ENCODE results near the gene COPB2.
"Not testable (repeated sequence)": the region's sequence is repeated elsewhere in the genome, so short reads cannot be mapped to it uniquely, and the experiment has no call there.

Gene COPB2

DNA sequence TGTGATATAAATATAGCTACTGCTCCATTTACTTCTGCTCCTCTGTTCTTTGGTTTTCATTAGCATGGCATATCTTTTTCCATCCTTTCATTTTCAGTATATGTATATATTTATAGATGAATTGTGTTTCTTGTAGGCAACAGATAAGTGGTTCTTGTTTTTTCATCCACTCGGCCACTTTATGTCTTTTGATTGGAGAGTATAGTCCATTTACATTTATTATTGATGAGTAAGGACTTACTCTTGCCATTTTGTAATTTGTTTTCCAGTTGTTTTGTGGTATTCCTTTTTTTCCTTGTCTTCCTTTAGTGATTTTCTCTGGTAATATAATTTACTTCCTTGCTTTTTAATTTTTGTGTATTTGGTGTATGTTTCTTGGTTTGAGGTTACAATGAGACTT, 26.8 kb upstream of the COPB2 start:
- no peak overlapping the region for H3K27ac ChIP-seq (ENCODE audit: low read length)
- H3K36me3 ChIP-seq (ENCODE audit: insufficient read depth, low read depth, low read length): no peaks in the 10 kb centered on the region
- H3K9me3 ChIP-seq (ENCODE audit: insufficient read depth, low read depth, low read length): peaks cover 13% of the 10 kb centered on the region; the same call in 1 of the 2 replicates
- H3K4me1 ChIP-seq (ENCODE audit: insufficient read depth, low read length): no peaks in the 10 kb centered on the region
- H3K4me3 ChIP-seq (ENCODE audit: low read length): no peak overlapping the region
- no peaks in the 10 kb centered on the region for H3K27me3 ChIP-seq (ENCODE audit: insufficient read depth, low read length)
- no peak overlapping the region for H3K9ac ChIP-seq (ENCODE audit: low read depth, low read length)

DNA sequence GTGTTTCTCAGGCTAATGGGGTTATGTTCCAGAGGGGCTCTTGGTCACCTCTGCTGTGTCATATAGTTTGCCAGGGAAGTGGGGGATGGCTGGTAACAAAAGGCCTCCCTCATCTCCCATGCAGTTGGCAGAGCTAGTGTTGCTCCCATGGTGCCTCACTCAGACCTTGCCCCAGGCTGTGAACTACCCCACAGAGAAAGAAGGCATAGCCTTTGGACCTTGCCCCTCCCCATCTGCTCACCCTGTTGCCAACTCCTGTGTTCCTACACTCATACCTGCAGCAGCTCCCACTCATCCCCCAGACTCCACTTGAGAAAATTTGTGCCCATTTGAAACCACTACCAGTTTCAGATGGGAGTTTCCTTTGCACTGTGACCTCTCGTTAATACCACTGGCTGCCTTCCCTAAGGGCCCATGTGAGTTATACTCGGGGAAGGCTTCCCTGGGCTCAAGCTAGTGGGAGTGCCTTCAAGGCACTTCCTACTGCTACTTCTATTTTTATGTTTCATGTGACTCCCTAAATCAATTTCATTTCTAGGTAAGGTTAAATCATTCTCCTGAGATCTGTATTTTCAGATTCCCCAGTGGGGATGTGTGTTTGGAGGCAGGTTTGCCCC, 25.3 kb upstream of the COPB2 start:
- Histone ChIP-seq H3K27ac (ENCODE audit: low read length) (no peak overlapping the region), H3K4me3 (ENCODE audit: low read length) (no peak overlapping the region), H3K9me3 (ENCODE audit: insufficient read depth, low read depth, low read length) (peaks cover 13% of the 10 kb centered on the region; the same call in 1 of the 2 replicates), H3K4me1 (ENCODE audit: insufficient read depth, low read length) (no peaks in the 10 kb centered on the region), H3K36me3 (ENCODE audit: insufficient read depth, low read depth, low read length) (no peaks in the 10 kb centered on the region), H3K9ac (ENCODE audit: low read depth, low read length) (no peak overlapping the region), H3K27me3 (ENCODE audit: insufficient read depth, low read length) (no peaks in the 10 kb centered on the region)

DNA sequence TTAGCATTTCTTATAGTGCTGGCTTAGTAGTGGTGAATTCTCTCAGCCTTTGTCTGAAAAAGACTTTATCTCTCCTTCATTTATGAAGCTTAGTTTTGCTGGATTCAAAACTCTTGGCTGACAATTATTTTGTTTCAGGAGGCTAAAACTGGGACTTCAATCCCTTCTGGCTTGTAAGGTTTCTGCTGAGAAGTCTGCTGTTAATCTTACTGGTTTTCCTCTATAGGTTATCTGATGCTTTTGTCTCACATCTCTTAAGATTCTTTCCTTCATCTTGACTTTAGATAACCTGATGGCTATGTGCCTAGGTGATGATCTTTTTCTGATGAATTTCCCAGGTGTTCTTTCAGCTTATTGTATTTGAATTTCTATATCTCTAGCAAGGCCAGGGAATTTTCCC, 23.4 kb upstream of the COPB2 start:
- peaks cover 13% of the 10 kb centered on the region; the same call in 1 of the 2 replicates for H3K9me3 ChIP-seq (ENCODE audit: insufficient read depth, low read depth, low read length)
- not testable (repeated sequence) for H3K4me1 ChIP-seq (ENCODE audit: insufficient read depth, low read length); H3K4me3 ChIP-seq (ENCODE audit: low read length); H3K9ac ChIP-seq (ENCODE audit: low read depth, low read length); H3K27ac ChIP-seq (ENCODE audit: low read length); H3K36me3 ChIP-seq (ENCODE audit: insufficient read depth, low read depth, low read length); H3K27me3 ChIP-seq (ENCODE audit: insufficient read depth, low read length)

DNA sequence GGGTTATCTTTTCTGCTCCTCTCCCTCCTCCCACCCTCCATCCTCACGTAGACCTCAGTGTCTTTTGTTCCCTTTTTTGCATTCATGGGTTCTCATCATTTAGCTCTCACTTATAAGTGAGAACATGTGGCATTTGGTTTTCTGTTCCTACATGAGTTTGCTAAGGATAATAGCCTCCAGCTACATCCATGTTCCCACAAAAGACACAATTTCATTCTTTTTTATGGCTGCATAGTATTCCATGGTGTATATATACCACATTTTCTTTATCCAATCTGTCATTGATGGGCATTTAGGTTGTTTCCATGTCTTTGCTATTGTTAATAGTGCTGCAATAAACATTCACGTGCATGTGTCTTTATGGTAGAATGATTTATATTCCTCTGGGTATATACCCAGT, 11.7 kb upstream of the COPB2 start:
- H3K9me3 ChIP-seq (ENCODE audit: insufficient read depth, low read depth, low read length): peaks cover 28% of the 10 kb centered on the region
- not testable (repeated sequence) for H3K4me3 ChIP-seq (ENCODE audit: low read length); H3K4me1 ChIP-seq (ENCODE audit: insufficient read depth, low read length); H3K9ac ChIP-seq (ENCODE audit: low read depth, low read length); H3K36me3 ChIP-seq (ENCODE audit: insufficient read depth, low read depth, low read length); H3K27me3 ChIP-seq (ENCODE audit: insufficient read depth, low read length); H3K27ac ChIP-seq (ENCODE audit: low read length)

DNA sequence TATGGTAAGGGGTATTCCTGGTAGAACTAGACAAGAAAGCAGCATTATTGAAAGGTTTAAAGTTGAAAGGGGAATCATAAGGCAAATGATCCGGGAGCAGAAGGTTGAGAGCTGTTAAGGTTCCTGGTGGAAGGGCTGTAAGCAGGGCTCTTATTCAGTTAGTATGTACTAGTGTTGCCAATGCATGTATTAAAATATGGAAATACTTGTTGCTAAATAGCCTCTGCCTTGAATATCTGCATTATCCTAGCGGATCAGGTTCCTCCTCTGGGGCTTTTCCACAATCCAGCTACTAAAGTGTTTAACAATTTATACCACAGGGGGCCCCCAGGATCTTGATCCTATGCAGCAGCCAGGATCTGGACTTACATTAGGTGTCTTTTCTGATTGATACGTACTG, 7.3 kb upstream of the COPB2 start:
- Histone ChIP-seq H3K27me3 (ENCODE audit: insufficient read depth, low read length) (no peaks in the 10 kb centered on the region), H3K9ac (ENCODE audit: low read depth, low read length) (no peak overlapping the region), H3K27ac (ENCODE audit: low read length) (no peak overlapping the region), H3K4me1 (ENCODE audit: insufficient read depth, low read length) (no peaks in the 10 kb centered on the region), H3K4me3 (ENCODE audit: low read length) (no peak overlapping the region), H3K9me3 (ENCODE audit: insufficient read depth, low read depth, low read length) (no peaks in the 10 kb centered on the region), H3K36me3 (ENCODE audit: insufficient read depth, low read depth, low read length) (no peaks in the 10 kb centered on the region)

DNA sequence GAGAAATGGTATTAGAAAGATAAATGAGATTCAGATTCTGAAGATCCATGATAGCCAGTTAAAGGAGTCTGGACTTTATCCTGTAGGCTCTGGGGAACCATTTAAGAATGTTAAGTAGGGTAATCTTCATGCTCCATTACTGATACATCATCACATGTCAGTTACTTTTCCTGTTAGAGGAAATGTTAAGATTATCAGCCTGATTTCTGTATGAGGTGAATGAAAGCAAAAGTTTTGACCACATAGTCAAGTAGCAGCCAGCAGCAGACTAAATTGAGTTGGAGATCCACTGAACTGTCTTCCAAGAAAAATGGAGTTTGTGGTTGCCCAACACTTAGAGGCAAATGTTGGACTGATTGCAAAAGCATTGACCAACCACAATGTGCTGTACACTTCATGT, 4.7 kb upstream of the COPB2 start:
- H3K36me3 ChIP-seq (ENCODE audit: insufficient read depth, low read depth, low read length): no peaks in the 10 kb centered on the region
- H3K9me3 ChIP-seq (ENCODE audit: insufficient read depth, low read depth, low read length): no peaks in the 10 kb centered on the region
- no peaks in the 10 kb centered on the region for H3K4me1 ChIP-seq (ENCODE audit: insufficient read depth, low read length)
- H3K9ac ChIP-seq (ENCODE audit: low read depth, low read length): no peak overlapping the region
- no peaks in the 10 kb centered on the region for H3K27me3 ChIP-seq (ENCODE audit: insufficient read depth, low read length)
- no peak overlapping the region for H3K27ac ChIP-seq (ENCODE audit: low read length)
- no peak overlapping the region for H3K4me3 ChIP-seq (ENCODE audit: low read length)

DNA sequence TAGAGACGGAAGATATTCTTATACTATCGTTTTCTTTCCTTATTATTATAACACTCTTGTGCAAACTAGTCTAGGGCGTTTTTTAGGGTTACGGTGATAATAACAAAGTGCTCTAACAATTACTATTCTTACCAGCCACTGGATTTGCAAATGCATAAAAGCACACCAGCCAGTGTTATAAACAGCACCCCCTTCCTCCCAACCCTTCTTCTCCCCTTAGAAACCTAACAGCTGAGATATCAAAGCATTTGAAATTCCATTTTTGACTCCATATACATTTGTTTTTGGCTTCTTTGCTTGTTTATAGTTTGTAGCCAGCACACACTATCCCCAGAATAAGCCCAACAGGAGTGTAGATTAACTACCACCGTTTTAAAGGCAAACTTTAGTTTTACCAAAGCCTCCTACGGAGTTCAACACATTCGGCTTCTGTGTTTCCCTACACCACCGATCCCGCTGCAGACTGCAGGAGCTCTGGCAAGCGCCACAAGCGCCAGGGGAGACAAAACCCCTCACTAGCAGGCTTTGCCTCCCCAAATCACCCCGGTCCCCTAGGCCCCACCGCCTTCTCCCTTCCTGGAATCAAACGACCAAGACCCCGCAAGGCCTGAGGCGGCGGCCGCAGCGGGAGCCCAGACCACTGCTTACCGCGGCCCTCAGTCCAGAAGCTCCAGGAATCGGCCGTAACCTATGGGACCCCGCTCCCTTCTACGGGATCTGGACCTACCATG, 461 bp downstream of the COPB2 start:
- Histone ChIP-seq H3K36me3 (ENCODE audit: insufficient read depth, low read depth, low read length) (no peaks in the 10 kb centered on the region), H3K4me3 (ENCODE audit: low read length) (peak overlapping the region; percentile 96), H3K9me3 (ENCODE audit: insufficient read depth, low read depth, low read length) (no peaks in the 10 kb centered on the region), H3K27ac (ENCODE audit: low read length) (peak overlapping the region; percentile 50), H3K4me1 (ENCODE audit: insufficient read depth, low read length) (no peaks in the 10 kb centered on the region), H3K27me3 (ENCODE audit: insufficient read depth, low read length) (no peaks in the 10 kb centered on the region), H3K9ac (ENCODE audit: low read depth, low read length) (peak overlapping the region; percentile 96)

DNA sequence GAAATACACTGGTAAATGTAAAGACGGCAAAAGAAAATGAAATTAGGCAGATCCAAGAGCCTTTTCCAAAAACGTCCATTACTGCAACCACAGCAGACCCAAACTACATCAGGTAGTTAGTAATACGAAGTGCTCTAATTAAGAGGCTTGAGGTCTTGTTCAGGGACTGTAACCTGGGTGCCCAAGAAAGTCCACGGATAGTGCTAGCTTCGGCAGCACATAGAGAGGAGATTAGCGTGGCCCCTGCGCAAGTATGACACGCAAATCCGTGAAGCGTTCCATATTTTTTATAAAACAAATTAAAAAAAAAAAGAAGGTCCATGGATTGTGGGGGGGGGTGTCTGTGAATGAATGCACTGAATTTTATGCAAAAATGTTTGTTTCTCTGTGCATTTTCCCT, 1.4 kb downstream of the COPB2 start:
- Histone ChIP-seq H3K4me1 (ENCODE audit: insufficient read depth, low read length) (no peaks in the 10 kb centered on the region), H3K4me3 (ENCODE audit: low read length) (peak overlapping the region; percentile 96), H3K27ac (ENCODE audit: low read length) (no peak overlapping the region), H3K27me3 (ENCODE audit: insufficient read depth, low read length) (no peaks in the 10 kb centered on the region), H3K36me3 (ENCODE audit: insufficient read depth, low read depth, low read length) (peaks cover 4% of the 10 kb centered on the region), H3K9me3 (ENCODE audit: insufficient read depth, low read depth, low read length) (no peaks in the 10 kb centered on the region), H3K9ac (ENCODE audit: low read depth, low read length) (peak overlapping the region; percentile 36; the same call in 1 of the 2 replicates)

DNA sequence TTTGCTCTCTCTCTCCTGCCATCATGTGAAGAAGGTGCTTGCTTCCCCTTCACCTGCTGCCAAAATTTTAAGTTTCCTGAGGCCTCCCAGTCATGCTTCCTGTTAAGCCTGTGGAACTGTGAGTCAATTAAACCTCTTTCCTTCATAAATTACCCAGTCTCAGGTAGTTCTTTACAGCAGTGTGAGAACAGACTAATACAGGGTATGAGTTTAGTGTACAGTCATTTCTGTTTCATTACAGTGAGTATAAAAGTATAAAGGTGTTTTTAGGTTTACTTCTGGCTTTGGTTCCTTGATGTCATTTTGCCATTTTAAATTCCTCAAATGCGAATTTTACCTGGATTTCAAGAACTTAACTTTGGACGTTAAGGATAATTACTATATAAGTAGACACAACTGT, 7.2 kb downstream of the COPB2 start:
- H3K36me3 ChIP-seq (ENCODE audit: insufficient read depth, low read depth, low read length): peaks cover 60% of the 10 kb centered on the region
- H3K9me3 ChIP-seq (ENCODE audit: insufficient read depth, low read depth, low read length); H3K27me3 ChIP-seq (ENCODE audit: insufficient read depth, low read length); H3K4me1 ChIP-seq (ENCODE audit: insufficient read depth, low read length); H3K9ac ChIP-seq (ENCODE audit: low read depth, low read length); H3K27ac ChIP-seq (ENCODE audit: low read length); H3K4me3 ChIP-seq (ENCODE audit: low read length): not testable (repeated sequence)

DNA sequence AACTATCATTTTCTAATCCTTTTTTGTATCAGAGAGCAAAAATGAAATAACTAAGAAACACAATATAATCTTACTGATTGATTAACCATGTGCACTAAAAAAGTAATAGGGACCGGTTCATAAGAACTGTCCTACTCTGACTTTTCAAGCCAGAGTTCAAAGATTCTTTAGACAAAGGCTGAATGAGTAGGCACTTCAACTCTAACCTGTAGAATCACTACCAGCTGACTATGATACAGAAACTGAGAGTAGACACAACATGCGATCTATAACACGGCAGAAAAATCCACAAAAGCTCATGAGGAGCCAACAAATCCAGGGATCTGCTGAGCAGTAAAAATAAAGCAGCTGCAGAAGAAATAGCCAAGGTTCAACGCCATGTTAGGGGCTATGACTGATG, 8.9 kb downstream of the COPB2 start:
- H3K27me3 ChIP-seq (ENCODE audit: insufficient read depth, low read length): no peaks in the 10 kb centered on the region
- no peak overlapping the region for H3K9ac ChIP-seq (ENCODE audit: low read depth, low read length)
- no peak overlapping the region for H3K4me3 ChIP-seq (ENCODE audit: low read length)
- no peak overlapping the region for H3K27ac ChIP-seq (ENCODE audit: low read length)
- peaks cover 73% of the 10 kb centered on the region for H3K36me3 ChIP-seq (ENCODE audit: insufficient read depth, low read depth, low read length)
- no peaks in the 10 kb centered on the region for H3K9me3 ChIP-seq (ENCODE audit: insufficient read depth, low read depth, low read length)
- H3K4me1 ChIP-seq (ENCODE audit: insufficient read depth, low read length): no peaks in the 10 kb centered on the region

DNA sequence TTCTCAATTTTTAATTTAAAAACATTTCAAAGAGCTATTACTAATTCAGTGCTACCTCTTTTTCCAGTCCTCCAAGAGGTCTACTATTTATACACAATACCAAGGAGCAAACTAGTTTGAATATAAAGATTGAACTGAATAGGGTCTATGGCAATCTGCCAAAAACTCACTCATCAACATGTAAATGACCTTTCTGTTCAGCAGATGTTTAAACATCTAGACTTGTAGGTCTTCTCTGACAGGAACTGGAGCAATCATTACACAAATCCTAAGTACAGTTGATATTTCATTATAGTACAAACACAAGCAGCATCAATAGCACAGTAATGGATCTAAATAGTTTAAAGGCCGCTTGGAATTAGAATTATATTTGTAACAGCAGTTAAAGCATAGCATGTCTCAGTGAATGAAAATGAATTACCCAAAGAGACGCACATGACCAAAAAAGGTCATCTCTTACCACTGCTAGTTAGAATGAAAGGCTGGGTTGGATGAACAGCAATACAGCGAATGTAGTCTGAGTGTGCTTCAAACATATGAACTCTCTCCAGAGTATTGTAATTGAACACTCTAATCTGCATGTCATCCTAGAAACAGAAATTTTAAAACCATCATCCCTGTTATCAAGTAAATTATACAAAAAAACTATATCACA, 10.7 kb downstream of the COPB2 start:
- Histone ChIP-seq H3K4me1 (ENCODE audit: insufficient read depth, low read length) (no peaks in the 10 kb centered on the region), H3K9me3 (ENCODE audit: insufficient read depth, low read depth, low read length) (no peaks in the 10 kb centered on the region), H3K27me3 (ENCODE audit: insufficient read depth, low read length) (no peaks in the 10 kb centered on the region), H3K4me3 (ENCODE audit: low read length) (no peak overlapping the region), H3K9ac (ENCODE audit: low read depth, low read length) (no peak overlapping the region), H3K36me3 (ENCODE audit: insufficient read depth, low read depth, low read length) (peaks cover 91% of the 10 kb centered on the region), H3K27ac (ENCODE audit: low read length) (no peak overlapping the region)

DNA sequence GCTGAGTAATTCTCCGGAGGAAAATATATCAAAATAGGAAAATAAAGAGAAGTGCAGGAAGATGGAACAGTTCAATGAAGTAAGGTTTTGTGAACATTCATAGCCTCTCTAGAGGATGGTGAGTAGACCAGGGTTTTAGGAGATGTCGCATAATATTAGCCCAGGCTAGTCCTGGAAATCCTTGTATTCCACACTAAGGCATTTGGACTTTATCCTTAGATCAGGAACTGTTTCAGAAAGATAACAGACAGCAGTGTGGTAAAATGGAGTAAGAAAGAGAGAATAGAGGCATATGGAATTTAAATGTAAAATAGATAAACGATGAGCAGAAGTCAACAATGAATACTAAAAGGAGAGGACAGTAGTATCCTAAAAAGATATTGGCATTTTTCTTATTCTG, 12.1 kb downstream of the COPB2 start:
- Histone ChIP-seq H3K27ac (ENCODE audit: low read length) (no peak overlapping the region), H3K4me3 (ENCODE audit: low read length) (no peak overlapping the region), H3K4me1 (ENCODE audit: insufficient read depth, low read length) (no peaks in the 10 kb centered on the region), H3K9ac (ENCODE audit: low read depth, low read length) (no peak overlapping the region), H3K9me3 (ENCODE audit: insufficient read depth, low read depth, low read length) (no peaks in the 10 kb centered on the region), H3K36me3 (ENCODE audit: insufficient read depth, low read depth, low read length) (peaks cover 93% of the 10 kb centered on the region), H3K27me3 (ENCODE audit: insufficient read depth, low read length) (no peaks in the 10 kb centered on the region)

Measured in iPS-20b (cell line).